Tibial artery (tissue), 4 donors: ENCODE measurements around the gene DCLK1.

Experiments
- DNase-seq, 2 donors: peaks; one replicate each; pipeline ENCODE4 v3.0.0-alpha.2; 2019
- H3K27ac ChIP-seq, 2 donors: fragments of 200-600 bp; sonication (generic) in 1 of 2; 1 replicate in 1 of 2; 2 replicates in 1 of 2; pipeline ENCODE4 v1.5.1; 2018 to 2019; ENCODE audit warnings: mild to moderate bottlenecking in 1 of 2
- H3K27me3 ChIP-seq, 2 donors: fragments of 200-600 bp; sonication (generic) in 1 of 2; one replicate each; pipeline versions ENCODE4 v1.5.1 to v1.6.0; 2016 to 2019
- H3K36me3 ChIP-seq, 3 donors: fragments of 200-600 bp; sonication (generic) in 2 of 3; one replicate each; pipeline ENCODE4 v1.5.1; 2016 to 2019; ENCODE audit warnings: mild to moderate bottlenecking in 2 of 3
- H3K4me1 ChIP-seq, 4 donors: fragments of 200-600 bp; sonication (generic) in 2 of 4; 1 replicate in 3 of 4; 2 replicates in 1 of 4; pipeline ENCODE4 v1.5.1; 2016 to 2019
- H3K4me3 ChIP-seq, 2 donors: fragments of 200-600 bp; sonication (generic) in 1 of 2; 1 replicate in 1 of 2; 2 replicates in 1 of 2; pipeline ENCODE4 v1.5.1; 2018 to 2019; ENCODE audit warnings: mild to moderate bottlenecking in 2 of 2
- H3K9me3 ChIP-seq, 3 donors: fragments of 200-600 bp; sonication (generic) in 1 of 3; one replicate each; pipeline ENCODE4 v1.5.1; 2016 to 2019
- intact Hi-C: fragments of 100-400 bp; cut with DNase I; formaldehyde crosslinking; loops from one replicate; pipeline ENCODE4 v1.15.0; 2023; ENCODE audit warnings: low total_unique reads
- TF ChIP-seq, protein P1 (sequence below), 2 experiments: fragments of 200-600 bp in 1 of 2; fragments of 450-650 bp in 1 of 2; IDR thresholded peaks; one replicate each; pipeline ENCODE4 v1.5.1; 2017 to 2019; ENCODE audit warnings: antibody characterized with exemption in 2 of 2, mild to moderate bottlenecking in 1 of 2, moderate library complexity in 1 of 2

The DCLK1 gene

DNA sequence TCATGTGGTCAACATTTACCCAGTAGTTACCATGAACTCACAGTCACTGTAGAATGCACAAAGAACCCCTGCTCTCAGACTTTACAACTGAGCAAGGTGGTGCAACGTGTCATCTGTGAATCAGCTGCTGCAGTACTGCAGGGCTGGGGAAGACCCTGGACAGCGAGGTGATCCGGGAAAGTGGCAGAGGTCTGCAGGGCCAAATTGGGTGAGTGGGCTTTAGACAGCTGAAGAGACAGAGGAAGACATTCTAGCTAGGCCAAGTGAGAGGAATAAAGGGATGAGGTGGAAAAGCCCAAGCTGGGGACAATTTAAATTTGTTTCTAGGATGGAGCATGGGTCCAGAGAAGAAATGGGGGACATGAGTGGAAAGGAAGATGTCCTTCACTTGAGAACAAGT is 270.5 kb downstream of the DCLK1 start:
- TF ChIP-seq, protein P1, sequence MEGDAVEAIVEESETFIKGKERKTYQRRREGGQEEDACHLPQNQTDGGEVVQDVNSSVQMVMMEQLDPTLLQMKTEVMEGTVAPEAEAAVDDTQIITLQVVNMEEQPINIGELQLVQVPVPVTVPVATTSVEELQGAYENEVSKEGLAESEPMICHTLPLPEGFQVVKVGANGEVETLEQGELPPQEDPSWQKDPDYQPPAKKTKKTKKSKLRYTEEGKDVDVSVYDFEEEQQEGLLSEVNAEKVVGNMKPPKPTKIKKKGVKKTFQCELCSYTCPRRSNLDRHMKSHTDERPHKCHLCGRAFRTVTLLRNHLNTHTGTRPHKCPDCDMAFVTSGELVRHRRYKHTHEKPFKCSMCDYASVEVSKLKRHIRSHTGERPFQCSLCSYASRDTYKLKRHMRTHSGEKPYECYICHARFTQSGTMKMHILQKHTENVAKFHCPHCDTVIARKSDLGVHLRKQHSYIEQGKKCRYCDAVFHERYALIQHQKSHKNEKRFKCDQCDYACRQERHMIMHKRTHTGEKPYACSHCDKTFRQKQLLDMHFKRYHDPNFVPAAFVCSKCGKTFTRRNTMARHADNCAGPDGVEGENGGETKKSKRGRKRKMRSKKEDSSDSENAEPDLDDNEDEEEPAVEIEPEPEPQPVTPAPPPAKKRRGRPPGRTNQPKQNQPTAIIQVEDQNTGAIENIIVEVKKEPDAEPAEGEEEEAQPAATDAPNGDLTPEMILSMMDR (IDR thresholded peaks at IDR 0.05): no peak
- Histone ChIP-seq H3K4me1 (peaks cover 0 to 43% (median 17%) of the 10 kb centered on the region in 4 donors), H3K4me3 (no peak overlapping the region), H3K9me3 (no peaks in the 10 kb centered on the region), H3K27me3 (no peaks in the 10 kb centered on the region), H3K36me3 (no peaks in the 10 kb centered on the region), H3K27ac (peak overlapping the region; percentile 71 to 86)
- DNase-seq: no peak
- intact Hi-C loops: no loop called here

DNA sequence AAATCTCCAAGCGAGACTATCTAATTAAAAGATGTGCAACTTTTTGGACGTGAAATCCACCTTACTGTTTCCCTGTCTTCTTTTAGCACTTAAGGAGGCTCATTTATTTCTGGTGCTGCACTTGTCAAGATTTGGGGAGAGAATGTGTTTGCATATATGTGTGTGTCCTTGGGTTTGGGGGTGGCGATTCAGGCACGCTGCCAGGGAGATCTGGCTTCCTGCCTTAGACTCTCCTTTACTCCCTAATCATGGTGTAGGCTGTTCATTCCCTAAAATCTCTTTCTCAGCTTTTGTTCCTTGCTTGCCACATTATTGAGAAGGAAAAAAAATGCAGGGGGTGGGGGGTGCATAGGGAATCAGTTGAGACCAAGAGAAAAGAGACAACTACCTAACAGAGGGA is 271.2 kb downstream of the DCLK1 start:
- intact Hi-C loops: no loop called here
- H3K27ac ChIP-seq: peak overlapping the region; percentile 71 to 86
- DNase-seq: no peak
- no peaks in the 10 kb centered on the region for H3K9me3 ChIP-seq
- no peaks in the 10 kb centered on the region for H3K27me3 ChIP-seq
- TF ChIP-seq, protein P1 (IDR thresholded peaks at IDR 0.05): no peak
- no peaks in the 10 kb centered on the region for H3K36me3 ChIP-seq
- peaks cover 0 to 43% (median 17%) of the 10 kb centered on the region in 4 donors for H3K4me1 ChIP-seq
- H3K4me3 ChIP-seq: no peak overlapping the region

DNA sequence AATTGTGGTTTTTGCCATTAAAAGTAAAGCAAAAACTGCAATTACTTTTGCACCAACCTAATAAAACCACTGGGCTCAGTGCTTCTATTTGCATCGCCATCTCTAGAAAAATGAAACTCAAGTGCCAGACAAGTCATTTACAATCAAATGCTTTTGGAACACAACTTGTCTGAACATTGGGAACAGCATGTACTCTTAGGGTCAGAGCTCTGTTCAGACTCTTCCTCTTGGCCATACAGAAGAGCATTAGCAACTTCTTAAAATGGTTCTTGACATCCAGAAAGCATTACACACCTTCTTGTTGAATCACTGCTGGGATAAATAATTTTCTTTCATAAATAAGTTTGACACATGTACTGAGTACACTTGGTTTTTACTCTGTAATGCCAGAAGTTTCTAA is 272.5 kb downstream of the DCLK1 start:
- H3K4me3 ChIP-seq: no peak overlapping the region
- H3K9me3 ChIP-seq: no peaks in the 10 kb centered on the region
- peaks cover 0 to 43% (median 17%) of the 10 kb centered on the region in 4 donors for H3K4me1 ChIP-seq
- no peak for DNase-seq
- H3K27ac ChIP-seq: peak overlapping the region; percentile 71 to 86
- TF ChIP-seq, protein P1 (IDR thresholded peaks at IDR 0.05): no peak
- no peaks in the 10 kb centered on the region for H3K27me3 ChIP-seq
- intact Hi-C loops: no loop called here
- no peaks in the 10 kb centered on the region for H3K36me3 ChIP-seq

DNA sequence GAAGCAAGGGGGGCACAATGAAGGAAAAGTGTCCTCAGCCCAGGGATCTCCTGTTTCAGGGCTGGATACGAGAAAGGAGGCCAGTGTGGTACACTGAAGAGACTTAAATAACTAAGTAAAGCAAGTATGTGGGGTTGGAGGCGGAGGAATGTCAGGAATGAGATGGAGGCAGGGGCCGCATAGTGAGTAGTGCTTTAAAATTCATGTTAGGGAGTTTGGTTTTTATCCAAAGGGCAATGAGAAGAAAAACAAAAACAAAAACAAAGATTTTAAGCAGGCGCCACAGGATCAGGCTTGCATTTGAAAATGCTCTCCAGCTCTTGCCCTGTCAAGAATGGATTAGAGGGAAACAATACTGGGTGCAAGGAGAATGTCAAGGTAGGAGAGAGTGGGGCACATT is 273.4 kb downstream of the DCLK1 start:
- peak overlapping the region; percentile 71 to 86 for H3K27ac ChIP-seq
- no peaks in the 10 kb centered on the region for H3K9me3 ChIP-seq
- intact Hi-C loops: no loop called here
- no peaks in the 10 kb centered on the region for H3K36me3 ChIP-seq
- H3K4me3 ChIP-seq: no peak overlapping the region
- DNase-seq: no peak
- TF ChIP-seq, protein P1 (IDR thresholded peaks at IDR 0.05): no peak
- H3K27me3 ChIP-seq: no peaks in the 10 kb centered on the region
- H3K4me1 ChIP-seq: peaks cover 0 to 43% (median 17%) of the 10 kb centered on the region in 4 donors

DNA sequence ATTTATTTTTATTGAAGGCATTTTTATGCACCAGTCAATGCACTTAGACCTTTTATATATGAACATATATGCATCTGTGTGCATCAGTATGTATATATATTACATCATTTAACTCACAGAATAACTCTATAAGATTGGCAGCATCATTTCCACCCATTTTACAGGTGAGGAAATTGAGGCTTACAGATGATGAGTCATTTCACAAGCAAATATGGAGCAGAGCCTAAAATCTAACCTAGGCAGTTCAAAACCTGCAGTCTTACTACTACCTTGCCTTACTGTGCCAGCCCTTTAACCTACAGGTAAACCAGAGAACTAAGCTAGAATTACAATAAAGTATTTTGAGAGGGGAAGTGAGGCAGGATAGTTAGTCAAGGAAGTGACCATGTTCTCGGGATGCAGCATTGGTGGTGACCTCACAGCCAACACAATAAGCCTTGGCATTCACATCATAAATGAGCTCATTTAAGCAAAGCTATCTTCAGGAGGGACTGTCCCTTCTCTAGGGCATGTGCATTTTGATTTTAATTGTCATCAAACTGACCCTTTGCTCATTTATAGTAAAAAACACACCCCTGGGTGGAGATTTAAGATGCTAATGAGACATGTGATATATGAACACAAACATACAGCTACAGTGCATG is 274.3 kb downstream of the DCLK1 start:
- no peaks in the 10 kb centered on the region for H3K27me3 ChIP-seq
- intact Hi-C loops: no loop called here
- H3K27ac ChIP-seq: peak overlapping the region; percentile 71 to 86
- TF ChIP-seq, protein P1 (IDR thresholded peaks at IDR 0.05): no peak
- no peak overlapping the region for H3K4me3 ChIP-seq
- peaks cover 0 to 43% (median 17%) of the 10 kb centered on the region in 4 donors for H3K4me1 ChIP-seq
- H3K9me3 ChIP-seq: no peaks in the 10 kb centered on the region
- no peaks in the 10 kb centered on the region for H3K36me3 ChIP-seq
- DNase-seq: no peak
